Stimulated activated CD8-positive, alpha-beta memory T cell treated with anti-CD3 and anti-CD28 coated beads, Interleukin-7, amount 100 ng/mL, for 1 hour (primary cell): ENCODE results near the gene IDH3A.
"Not testable (repeated sequence)": the region's sequence is repeated elsewhere in the genome, so short reads cannot be mapped to it uniquely, and the experiment has no call there.

Source experiments
- DNase-seq, 2 donors: peaks; one replicate each; pipeline ENCODE4 v3.0.0-alpha.2; 2020; ENCODE audit warnings: low read depth in 2 of 2

The IDH3A gene

DNA sequence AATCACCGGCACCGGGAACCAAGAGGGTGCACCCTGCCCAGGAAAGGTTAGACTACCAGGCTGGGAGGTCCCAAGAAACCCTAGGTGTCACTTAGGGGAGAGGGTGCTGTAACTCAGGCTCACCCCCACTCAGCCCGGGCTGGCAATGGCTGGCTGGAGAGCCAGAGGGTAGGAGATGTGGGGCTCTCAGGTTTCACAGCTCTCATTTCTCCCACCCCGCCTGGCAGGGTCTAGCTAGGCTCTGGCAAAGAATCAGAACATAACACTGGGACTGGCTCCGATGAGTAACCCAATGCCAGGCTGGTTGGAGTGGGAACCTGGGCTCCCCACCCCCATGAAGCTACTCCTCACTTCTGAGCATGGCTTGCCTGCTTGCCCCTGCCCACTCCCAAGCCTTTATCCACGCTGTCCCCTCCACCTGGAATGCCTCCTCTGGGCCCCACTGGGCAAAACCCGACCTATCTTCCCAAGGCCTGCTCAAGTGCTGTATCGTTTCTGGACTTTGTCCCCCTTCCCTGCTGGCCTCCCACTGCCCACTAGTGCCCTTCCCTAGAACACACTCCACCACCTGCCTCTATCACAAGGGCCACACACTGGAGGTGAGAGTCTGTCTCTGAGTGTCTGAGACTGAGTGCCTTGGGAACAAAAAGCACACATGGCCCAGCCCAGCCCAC, 19.9 kb upstream of the IDH3A start:
- DNase-seq = no peak

DNA sequence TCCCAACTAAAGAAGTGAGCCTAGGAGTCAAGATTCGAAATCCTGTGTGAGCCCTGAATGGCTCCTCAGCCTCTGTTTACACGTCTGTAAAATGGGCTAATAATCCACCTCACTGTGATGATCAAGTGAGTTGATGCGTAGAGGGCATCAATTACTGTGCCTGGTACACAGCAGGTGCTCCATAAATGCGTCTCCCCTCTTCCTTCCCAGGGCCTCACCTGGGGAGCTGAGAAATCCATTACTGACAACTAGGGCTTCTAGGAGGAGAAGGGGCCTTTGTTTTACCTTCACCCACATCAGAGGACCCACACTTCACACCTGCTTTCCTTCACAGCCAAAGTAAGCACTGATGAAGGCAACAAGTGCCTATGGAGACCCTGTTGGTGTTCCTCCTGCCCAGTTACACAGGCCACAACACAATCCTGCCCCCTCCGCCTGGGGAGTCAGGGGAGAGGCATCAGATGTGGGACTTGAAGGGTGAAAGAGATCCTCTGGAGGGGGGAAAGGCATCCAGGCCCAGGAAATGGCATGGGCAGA, 19.3 kb upstream of the IDH3A start:
- no peak for DNase-seq

DNA sequence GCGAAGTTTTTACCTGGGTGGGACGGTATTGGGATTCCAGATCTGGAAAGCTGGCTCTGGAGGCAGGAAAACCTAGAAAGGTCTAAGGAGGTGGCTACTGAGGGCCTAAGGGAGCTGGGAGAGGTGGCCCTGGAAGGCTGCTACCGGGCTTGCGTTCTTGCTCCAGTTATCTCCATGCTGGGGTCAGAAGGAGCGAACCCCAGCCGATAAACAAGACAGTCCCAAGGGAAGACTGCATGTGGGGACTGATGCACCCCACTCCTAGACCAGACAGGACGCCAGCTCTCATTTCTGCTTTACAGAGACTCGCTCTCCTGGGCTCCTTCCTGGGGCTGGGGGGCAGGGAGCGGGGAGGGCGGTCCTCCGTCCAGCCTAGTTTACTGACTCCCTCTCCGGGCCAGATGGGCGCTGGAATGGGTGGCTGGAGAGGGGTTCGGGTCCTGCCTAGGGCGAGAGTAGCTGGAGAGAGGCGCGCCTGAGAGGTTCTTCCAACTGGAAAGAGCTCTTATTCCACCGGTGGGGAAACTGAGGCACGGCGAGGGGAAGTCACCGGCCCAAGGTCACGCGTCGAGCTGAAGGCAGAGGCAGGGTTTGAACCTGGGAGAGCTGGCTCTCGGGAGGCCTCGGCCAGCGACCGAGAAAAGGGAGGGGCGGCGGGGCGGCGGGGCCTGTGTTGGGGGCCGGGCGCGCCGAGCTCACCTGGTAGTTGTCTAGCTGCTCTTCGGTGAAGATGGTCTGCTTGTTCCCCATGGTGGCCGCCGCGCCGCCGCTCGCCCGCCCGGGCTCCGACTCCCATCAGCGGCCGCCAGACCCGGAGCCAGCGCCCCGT, 18.5 kb upstream of the IDH3A start:
- no peak for DNase-seq

DNA sequence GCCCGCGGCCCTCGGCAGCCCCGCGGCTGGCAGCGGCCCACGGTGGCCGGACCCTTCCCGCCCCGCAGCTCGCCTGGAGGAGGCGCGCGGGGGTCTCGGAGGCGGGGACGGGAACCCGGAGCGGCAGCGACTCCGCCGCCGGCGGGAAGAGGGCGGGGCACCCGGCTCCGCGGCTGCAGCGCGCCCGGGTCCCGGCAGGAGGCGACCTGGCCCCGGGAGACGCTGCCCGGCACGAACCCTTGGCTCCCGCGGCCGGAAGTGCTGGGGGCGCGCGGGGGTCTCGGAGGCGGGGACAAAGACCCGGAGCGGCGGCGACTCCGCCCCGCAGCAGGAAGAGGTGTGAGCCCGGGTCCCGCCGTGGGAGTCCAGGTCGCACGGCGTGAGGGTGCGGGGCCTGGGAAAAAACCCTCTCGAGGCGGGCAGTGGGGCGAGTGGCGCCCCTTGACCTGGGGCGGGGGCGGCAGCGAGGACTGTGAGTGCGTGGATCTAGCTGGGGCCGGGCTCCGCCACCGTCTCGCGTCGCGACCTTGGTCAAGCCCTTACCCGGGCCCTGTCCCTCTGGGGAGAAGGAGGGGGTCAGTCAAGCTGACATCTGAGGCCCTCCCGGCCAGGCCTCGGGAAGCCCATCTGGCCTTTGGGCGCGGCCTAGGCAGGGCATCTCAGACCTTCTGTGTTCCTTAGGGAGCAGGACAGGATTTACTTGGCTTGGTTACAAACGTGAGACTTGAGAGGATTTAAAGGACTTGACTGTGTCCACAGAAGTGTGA, 17.7 kb upstream of the IDH3A start, which contains the start of gene CIB2:
Gene CIB2, minus strand, starts transcription at position 151 of the 767 bp plus-strand sequence. CDS start 230 bp downstream, outside the sequence.
- peak; percentile 55 to 57 for DNase-seq

DNA sequence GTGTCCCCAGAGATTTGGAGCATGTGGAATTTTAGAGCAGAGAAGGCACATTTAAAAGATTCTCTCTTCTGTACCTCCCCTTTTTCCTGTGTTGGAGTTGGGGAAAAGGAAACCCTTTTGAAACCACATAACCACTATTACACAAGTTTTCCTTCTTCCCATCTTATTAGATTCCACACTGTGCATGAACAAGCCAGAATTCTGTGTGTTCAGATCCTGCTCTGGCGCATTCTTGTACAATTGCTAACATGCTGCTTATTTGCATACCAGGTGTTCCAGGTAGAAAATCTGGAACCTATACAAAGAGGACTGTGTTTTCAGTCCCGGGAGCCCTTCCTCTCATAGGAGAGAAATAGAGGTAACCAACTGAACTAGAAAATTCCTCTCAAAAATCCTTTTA, 15.4 kb upstream of the IDH3A start:
- no peak for DNase-seq

DNA sequence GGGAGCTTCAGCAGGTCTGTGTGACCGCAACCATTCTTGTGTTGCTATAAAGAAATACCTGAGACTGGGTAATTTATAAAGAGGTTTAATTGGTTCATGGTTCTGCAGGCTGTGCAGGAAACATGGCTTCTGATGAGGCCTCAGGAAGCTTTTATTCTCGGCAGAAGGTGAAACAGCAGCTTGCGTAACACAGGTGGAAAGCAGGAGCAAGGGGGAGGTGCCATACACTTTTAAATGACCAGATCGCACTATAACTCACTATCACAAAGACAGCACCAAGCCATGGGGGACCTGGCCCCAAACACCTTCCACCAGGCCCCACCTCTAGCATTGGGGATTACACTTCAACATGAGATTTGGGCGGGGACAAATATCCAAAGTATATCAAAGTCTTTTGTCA, 9.6 kb upstream of the IDH3A start:
- DNase-seq = no peak

DNA sequence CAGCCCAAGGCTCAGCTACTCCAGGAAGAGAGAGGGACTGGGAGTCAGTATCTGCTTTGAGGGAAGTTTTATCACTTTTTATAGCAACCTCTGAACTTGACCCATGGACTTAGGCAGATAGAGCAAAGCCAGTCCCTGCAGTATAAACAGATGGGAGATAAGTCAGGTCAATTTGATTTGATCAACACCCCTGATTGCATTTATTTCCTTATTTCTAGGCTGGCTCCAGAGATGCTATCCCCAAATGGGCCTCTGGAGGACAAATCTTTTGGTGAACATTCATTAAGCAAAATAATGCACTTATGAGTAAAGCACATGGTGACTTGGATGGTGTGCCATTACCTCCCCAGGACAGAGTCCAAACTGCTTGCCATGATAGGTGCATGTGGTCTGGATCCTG, 8.9 kb upstream of the IDH3A start:
- DNase-seq = no peak

DNA sequence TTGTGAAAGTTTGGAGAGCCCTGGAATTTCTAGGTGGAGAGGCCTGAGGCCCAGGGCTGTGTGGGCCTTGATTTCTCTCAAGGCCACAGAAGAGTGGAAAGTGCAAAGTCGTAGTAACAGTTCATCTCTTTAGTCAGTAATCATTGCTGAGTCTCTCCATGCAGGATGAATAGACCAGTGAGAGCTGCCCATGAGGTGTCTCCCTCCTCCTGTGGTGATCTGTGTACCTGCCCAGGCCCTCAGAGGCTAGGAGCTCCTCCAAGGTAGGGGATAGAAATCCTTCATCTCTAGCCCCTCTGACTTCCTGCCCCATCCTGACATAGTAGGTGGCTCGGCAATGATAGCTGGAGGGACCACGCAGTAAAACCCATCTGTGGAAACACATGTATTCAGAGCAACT, 6.8 kb upstream of the IDH3A start:
- no peak for DNase-seq

DNA sequence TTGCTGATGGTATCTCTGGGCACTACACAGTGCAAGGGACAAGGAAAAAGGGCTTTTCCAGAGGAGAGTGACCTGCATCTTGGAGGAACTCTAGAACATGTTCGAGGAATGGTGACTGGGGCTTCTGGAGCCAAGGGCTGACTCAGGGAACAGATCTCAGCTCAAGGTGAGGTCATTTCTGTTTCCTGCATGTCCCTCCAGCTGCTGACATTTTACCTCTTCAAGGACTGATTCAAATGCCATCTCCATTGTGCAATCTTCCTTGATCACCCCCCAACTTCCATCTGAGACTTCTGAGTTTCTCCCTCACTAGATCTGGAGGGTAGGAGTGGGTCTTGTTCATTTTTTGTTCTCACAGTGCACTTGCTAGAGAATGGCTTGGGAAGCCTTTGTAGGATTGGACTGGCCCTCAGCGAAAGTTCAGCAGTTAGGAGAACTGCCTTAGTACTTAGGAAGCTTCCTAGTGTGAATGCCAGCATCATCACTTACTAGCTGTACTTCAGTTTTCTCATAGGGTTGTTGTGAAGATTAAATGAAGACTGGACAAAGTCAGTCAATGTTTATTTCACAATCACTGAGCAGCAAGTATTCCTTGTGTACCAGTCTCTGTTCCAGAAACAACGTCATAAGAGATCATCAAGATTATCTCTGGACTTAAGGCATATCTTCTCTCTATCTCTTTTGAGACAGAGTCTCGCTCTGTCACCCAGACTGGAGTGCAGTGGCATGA, 2.6 kb upstream of the IDH3A start:
- no peak for DNase-seq

DNA sequence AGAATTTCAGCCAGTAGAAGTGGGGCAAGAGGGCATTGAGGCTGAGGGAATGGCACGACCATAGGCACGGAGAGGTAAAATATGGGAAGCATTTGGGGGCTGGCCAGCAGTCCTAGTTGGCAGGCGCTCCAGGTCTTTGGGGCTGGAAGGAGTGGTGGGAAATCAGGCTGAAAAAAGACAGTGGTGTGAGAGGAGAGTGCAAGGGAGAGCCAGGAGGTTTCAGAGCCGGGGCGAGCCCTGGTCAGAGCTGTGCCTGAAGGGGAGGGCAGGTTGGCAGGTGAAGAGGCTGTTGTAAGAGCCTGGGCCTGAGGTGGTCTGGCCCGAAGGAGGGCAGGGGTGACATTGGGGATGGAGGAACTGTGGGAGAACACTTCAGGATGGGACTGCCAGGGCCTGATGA, 1.6 kb upstream of the IDH3A start:
- DNase-seq = no peak

DNA sequence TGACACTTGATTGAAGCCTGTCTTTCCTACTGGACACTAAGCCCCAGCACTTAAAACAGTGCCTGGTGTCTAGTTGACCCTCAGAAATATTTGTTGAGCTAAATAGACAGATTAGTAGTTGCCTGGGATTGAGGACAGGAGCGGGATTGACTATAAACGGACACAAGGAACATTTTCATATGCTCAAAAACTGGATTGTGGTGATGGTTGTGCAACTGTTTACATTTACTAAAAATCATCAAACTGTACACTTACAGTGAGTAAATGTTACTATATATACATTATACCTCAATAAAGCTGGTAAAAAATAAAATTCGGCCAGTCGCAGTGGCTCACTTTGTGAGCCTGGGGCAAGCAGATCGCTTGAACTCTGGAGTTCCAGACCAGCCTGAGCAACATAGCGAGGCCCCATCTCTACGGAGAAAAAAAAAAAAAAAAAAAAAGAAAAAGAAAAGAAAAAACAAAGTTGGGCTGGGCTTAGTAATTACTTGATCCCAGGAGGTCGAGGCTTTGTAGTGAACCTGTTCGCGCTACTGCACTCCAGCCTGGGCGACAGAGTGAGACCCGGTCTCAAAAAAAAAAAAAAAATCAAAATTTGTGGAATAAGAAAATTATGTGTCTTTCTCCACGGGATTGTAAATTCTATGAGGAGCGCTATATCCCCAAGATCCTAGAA, 632 bp upstream of the IDH3A start:
- DNase-seq = no peak

DNA sequence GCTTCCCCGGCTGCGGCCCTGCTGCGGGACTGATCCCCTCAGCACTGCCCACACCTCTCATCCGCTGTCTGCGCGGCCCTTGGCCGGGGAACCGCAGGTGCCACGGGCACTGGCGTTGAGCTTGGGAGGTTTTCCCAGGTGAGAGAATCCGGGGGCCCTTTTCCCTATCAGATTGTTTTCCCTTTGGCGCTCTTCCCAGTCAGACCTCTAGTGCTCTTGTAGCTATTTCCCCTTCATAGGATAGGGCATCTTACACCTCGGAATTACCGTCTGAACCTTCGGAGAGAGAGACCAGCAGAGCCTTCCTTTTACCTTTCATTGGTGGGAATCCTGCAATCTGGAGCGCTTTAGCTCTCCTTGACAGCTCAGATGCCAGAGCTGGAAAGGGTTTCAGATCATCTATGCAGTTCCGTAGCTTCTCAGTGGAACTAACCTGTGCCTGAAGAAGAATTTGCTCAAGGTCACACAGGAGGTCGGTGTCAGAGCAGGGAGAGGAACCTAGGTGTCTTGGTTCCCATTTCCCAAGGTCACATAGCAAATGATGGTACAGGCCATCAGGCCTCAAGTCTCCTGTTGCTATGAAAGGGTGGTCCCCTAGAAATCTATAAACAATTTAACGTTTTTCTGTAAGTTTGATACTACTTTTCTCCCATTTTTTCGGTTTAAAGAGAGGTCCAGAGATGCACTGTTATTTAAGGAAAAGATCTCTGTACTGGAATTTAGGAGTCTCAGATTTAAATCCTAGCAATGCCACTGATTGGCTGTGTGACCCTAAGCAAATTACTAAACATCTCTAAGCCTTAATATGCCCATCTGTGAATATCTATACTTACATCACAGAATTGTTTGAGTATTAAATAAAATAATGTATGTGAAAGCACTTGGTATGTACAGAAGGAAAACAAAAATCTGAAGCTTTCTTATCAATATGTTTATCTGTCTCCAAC, 916 bp downstream of the IDH3A start:
- DNase-seq = no peak

DNA sequence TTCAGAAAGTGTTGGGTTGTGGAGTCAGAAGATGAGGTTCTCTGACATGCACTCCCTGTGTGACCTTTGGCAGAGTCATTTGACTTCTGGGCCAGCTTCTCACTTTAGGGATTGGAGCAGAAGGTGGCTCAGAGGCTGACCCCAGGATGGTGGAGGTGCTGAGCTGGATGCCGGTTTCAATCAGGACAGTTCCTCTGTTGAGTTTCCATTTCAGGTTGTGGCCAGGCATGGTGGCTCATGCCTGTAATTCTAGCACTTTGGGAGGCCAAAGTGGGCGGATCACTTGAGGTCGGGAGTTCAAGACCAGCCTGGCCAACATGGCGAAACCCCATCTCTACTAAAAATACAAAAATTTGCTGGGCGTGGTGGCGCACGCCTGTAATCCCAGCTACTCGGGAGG, 1.9 kb downstream of the IDH3A start:
- DNase-seq = not testable (repeated sequence)

DNA sequence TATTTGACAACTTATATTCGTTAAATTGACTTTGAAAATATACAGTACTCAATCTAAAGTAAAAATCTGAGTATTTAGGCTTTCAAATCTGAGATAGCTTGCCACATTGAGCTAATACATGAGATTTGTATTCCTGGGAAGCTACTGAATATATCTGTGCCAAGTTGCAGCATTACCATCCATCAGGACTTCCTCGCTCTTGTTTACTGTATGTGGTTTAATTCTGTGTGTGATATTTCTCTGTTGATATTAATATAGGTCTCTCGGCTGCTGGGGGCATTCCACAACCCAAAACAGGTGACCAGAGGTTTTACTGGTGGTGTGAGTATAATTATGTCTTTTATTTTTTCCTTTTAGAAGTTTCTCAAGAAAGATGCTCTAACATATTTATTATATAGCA, 5.8 kb downstream of the IDH3A start:
- DNase-seq = no peak

DNA sequence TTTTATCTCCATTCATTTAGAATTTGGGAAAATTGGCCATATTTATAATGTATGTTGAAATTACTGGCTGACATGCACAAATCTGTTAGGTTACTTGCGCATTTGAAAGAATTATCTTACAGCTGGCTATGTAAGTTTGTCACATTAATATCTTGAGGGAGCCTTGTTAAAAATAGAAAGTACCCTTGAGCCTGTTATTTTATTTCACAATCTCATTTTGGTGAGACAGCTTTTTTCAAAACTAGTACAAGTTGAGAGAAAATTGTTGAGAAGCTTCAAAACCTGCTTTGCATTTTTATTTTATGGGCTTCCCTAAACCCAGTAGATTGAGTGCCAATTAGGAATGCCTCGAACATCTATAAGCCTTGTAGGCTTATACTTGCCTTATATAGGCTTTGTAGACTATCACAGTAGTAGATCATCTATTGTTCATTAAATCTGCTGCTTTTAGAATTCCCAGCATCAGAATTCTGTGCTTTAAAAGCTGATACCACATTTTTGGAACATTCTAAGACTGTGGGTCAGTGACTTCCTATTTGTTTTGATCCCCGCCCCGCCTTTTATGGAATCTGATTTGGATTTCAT, 6.3 kb downstream of the IDH3A start:
- DNase-seq = no peak

DNA sequence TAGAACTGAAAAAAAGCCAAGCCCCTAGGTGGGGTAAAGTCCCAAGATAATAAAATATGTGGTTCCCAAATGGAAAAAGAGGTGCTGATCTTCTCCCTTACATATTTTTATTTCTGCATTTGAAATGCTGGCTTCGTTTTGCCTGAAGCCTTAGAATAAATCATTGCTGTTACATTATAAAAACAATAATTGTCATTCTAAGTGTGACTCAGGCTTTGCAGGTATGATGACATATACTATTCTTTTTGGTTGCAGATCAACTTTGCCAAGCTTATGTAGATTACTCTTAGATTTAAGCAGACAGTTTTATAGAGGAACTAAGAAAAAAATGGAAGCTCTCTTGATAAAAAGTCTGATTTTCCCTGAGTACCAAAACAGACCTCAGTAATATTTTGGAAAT, 7.5 kb downstream of the IDH3A start:
- DNase-seq = no peak

DNA sequence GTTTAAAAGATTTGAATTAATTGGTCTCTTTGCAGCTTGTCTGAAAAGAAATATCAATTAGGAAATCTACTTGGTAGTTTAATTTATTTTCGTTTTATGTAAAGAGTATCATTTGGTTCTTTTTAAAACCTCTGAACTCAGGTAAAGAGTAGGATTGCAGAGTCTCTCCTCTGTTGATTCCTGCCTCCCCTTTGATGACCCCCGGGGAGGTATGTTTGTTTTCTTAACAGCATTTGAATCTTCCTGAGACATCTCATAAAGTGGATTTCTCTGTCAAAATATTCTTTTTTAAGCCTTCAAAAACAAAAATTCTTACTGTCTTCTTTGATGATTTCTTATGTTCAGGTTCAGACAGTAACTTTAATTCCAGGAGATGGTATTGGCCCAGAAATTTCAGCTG, 8.0 kb downstream of the IDH3A start:
- DNase-seq = no peak

DNA sequence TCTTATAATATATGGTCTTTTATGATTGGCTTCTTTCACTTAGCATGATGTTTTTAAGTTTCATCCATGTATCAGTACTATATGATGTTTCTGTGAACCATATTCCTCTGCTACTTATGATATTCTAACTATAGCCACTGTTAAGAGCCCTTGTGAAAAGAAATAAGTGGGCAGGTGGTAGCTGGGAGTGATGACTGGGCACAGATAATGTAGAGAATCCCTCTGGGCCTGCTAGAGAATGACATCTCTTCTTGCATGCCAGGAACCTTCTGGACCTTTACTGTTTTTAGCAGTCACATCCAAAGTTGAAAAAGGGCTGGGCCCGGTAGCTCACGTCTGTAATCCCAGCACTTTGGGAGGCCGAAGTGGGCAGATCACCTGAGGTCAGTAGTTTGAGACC, 10.2 kb downstream of the IDH3A start:
- DNase-seq = no peak

DNA sequence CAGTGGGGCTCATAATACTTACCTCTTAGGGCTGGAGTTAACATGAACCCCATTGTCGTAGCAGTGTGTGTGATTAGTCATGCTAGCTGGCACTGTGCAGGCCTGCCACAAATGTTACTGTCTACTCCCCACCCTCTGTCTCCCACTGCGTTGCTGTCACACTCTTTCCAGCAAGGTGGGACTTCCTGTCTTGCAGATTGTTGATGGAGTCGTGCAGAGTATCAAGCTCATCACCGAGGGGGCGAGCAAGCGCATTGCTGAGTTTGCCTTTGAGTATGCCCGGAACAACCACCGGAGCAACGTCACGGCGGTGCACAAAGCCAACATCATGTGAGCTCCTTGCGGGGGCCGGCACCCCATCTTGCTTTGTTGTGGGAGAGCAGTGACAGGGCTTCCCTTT, 12.9 kb downstream of the IDH3A start:
- peak in 1 of 2 donors; percentile 13 for DNase-seq

DNA sequence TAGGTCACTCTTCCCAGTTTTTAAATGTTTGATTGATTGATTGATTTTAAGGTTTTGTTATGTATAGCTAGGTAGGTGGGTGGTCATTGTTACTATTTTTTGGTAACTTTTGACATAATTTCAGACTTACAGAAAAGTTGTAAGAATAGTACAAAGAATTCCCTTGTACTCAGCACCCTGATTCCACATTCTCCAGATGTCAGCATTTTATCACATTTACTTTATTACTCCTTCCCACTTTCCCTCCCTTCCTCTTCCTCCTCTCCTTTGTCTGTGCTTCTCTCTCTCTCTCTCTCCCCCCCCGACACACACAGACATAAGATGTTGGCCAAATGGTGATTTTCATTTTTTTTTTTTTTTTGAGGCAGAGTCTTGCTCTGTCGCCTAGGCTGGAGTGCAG, 14.8 kb downstream of the IDH3A start:
- no peak for DNase-seq
